ENCODE measurements around the gene EMID1.

Gene EMID1

DNA sequence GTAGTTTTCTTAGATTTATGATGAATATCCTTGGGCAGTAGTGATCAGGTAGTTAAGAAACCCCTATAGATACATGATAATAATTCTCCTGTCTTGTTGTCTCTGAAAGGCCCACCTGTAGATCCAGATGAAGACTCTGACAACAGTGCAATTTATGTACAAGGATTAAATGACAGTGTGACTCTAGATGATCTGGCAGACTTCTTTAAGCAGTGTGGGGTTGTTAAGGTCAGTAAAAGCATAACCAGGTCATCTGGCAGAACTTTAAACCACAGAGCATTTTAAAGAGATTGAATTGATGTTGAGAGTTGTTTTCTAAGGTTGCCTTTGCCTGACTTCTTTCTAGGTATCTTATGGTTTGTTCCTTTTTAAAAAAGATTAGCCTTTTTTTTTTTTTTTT is 86.7 kb downstream of the EMID1 start:
- DNase-seq (ENCODE audit: low read depth) = no peak

DNA sequence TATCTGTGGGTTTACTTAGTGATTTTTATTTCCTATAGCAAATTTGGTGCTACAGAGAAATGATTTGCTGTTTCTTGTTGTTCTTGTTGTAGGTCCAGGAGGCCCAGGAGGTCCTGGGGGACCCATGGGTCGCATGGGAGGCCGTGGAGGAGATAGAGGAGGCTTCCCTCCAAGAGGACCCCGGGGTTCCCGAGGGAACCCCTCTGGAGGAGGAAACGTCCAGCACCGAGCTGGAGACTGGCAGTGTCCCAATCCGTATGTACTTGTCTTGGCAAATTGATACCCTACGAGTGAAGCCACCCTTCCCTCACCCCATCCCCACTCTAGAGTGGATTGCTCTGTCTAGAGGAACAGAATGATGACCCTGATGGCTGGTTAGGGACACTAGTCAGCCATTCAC is 92.9 kb downstream of the EMID1 start:
- no peak for DNase-seq (ENCODE audit: low read depth)

DNA sequence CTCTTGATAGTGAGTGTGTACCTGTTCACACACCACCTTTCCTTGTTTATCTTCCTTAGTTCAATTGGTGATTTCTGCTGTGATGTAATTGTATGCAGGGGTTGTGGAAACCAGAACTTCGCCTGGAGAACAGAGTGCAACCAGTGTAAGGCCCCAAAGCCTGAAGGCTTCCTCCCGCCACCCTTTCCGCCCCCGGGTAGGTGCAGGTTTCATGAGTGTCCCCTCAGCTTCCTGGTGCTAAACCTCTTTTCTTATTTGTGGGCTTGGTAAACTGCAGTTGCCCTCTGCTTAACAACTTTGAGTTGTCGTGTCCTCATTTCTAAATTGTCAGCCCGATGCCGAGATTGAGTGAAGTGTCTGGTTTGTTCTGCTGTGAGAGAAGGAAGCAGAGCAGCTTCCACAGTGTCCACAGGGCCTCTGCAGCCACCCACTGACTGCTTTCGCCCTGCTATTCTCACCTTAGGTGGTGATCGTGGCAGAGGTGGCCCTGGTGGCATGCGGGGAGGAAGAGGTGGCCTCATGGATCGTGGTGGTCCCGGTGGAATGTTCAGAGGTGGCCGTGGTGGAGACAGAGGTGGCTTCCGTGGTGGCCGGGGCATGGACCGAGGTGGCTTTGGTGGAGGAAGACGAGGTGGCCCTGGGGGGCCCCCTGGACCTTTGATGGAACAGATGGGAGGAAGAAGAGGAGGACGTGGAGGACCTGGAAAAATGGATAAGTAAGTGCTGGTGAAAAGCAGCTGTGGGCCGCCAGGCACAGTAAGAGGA is 93.6 kb downstream of the EMID1 start:
- DNase-seq (ENCODE audit: low read depth) = no peak

DNA sequence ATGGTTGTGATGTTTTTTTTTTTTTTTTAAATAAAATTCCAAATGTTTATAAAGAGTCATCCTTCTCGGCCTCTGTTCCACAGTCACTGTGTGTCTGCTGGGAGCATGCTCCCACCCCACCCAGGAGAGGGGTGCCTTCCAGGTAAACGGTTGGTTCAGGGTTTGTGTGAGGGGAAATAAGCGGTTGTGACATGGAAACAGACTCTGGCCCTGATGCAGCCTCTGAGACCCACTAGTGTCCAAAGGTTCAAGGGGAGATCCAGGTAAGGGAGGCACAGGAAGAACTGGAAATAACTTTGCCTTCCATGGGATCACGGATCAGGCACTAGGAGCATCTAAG is 94.7 kb downstream of the EMID1 start:
- no peak for DNase-seq (ENCODE audit: low read depth)

DNA sequence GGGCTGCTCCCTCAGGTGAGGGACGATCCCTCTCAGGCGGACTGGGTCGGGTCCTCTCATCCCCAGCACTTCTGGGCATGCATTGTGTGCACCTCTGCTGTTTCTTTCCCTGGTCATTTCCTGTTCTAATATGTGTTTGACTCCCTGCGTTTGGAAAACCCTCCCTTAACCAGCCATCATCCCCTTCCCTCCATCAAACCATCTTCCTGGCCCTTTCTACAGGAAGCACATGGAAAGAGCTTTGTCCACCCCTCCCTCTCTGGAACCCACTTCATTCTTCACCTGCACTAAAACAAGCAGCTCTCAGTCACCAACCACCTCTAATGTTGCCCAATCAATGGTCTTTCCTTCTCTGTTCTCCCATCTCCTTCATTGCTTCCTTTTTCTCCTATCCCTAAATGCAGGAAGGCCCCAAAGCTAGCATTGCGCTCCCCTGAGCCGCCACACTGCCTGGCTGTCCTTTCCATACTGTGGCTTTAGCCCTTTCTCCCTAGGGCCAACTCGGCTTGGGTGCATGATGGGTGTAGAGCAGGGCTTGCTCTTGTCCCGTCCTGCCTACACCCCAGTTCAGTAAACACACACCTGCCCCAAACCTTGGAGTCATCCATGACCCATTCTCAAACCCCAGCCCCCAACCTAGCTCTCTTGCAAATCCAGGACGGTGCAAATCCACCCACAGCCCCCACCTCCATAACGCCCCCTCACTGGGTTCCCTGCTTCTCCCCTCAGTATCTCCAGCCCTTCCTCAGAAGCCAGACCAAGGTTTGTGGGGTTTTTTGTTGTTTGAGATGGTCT is 95.3 kb downstream of the EMID1 start:
- no peak for DNase-seq (ENCODE audit: low read depth)

DNA sequence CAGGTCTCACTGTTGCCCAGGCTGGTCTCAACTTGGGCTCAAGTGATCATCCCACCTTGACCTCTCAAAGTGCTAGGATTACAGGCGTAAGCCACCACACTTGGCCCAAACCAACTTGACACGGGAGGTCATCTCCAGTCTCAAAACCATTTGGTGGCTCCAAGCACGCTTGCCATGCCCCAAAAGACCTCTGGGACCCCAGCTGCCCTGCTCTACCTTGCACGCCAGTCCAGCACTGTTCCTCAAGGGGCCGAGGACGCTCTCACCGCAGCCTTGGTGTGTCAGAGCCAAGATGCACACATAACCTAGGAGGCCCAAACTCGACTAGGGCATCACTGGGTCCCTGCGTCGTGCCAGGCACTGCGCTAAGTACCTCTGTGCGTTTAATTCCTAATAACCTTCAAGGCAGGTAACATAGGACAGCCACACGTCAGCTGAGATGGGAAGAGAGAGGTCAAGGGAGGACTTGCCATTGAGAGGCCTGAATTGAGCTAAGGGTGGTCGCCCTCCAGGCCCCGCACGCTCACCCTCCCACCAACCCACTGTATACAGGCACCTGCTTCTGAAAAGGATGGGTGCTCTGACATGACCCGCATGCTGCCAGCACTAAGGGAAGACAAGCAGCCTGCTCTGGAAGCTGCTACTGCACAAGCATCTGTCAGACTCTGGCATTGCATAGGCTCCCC is 96.2 kb downstream of the EMID1 start:
- no peak for DNase-seq (ENCODE audit: low read depth)

DNA sequence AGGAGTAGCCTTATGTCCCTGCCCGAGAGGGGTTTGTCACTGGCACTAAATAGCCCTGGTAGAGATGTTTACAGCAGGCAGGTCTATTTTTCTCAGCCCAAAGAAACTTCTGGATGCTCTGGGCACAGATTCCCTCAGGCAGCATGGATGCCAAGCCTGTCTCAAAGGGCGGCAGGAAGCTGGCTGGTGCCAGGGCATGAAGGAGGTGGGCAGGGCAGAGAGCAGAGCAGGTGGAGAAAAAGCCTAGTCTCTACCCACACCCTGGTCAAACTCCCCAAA is 96.6 kb downstream of the EMID1 start:
- no peak for DNase-seq (ENCODE audit: low read depth)

DNA sequence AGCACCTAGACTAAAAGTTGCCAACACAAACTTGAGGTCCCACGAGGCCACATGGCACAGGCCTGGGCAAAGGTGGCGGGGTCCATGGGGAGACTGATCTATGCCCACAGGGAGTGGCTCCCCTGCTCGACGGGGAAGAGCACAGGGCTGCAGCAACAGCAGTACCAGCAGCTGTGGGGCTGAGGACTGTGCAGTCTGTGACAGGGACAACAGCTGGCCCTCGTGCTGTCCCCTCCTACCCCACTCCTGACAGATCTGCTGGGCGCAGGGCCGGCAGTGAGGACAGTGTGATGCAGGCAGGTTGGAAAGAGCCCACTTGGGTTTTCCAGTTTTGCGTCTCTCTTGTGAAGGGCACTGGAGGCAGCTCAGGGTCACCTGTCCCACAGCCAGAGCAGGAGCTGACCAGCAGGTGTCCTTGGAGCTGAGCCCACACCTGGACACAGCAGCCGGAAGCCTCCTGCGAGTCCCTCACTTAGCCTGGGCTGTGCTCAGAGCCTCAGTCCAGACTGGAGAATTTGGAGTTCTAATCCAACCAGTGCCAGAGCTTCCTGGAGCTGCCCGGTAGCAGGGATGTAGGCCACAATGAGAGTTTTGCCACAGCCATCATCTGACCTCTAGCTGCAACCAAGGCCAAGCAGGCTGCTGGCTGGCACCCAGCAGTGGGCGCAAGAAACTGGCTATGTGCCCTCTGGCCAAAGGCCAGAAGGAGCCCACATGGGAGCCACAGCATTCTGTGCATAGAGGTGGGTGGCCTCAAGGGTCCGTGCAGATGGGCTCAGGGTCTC is 97.2 kb downstream of the EMID1 start:
- DNase-seq (ENCODE audit: low read depth) = no peak

DNA sequence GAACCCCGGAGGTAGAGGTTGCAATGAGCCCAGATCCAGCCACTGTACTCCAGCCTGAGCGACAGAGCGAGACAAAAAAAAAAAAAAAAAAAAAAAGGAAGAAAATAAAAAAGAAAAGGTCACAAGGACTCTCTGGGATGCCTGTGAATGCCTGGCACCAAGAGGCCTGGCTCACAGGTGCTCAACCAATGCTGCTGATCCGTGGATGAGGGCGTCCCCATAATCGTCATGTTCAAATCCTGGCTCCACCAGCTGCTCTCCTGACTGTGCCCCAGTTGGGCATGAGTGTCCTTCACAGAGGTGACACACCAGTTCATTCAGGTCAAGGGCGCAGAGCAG is 100.1 kb downstream of the EMID1 start:
- no peak for DNase-seq (ENCODE audit: low read depth)

DNA sequence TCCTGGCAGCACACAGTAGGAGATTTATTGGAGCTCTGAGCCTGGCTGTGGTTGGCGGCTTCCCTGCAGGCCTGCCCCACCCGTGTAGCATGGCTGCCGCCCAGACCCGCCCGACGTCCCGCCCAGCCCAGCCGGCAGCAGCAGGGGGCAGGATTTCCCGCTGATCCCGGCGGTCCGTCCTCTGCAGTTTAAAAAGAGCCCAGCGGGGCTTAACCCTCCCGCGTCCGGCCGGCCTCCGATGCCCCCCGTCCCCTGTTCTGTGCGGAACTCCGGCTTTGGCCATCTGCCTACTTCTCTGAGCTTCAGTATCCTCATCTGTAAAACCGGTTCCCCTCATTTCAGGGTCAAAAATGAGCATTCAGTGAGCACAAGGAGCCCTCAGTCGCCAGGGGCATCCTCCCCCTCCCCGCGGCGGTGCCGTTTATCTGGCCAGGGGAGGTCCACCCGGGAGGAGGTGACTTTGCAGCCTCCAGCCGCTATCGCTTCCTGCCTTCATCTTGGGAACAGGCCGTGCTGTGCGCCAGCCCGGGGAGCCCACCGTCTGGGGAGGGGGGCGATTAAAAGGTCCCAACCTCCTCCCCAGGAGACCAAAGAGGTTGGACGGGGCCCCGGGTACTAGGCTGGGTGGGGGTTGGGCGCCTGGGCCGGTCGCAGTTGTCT is 100.6 kb downstream of the EMID1 start, which contains the start of gene GAS2L1:
GAS2L1 (plus strand) TSS at position 476 of the 660 bp plus-strand sequence. CDS start 1,456 bp downstream, outside the sequence.
- DNase-seq (ENCODE audit: low read depth) = peak; percentile 68

DNA sequence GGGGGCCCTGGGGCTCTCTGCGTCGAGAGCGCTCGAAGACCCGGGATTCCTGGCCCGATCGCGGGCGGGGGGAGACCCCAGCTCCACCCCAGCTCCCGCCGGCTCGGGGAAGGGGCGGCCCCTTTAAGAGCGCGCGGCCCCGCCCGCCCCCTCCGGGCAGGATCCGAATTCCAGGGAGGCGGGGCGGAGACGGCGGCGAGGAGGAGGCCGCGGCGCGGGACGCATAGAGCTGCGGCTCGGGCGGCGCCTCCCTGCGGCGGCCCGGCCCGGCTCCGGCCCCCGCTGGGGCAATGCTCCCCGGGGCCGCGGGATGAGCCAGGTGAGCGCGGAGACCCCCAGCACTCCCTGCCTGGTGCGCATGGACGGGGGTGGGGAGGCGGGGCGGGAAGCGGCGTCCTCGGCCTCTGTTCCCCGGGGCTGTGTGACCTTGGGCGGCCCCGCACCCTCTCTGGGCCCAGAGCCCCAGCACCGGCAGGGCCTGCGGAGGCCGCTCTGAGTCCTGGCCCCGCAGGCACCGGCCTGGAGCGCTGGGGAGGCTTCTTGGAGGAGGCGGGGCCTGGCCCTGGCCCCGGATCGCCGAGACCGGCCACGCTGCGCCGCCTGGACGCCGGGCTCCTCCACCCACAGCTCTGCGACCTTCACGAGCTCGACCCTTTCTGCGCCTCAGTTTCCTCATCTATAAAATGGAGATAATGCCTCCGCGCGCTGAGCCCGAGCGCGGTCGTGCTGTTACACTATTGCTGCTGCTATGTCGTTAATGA is 101.3 kb downstream of the EMID1 start:
- peak; percentile 51 for DNase-seq (ENCODE audit: low read depth)

DNA sequence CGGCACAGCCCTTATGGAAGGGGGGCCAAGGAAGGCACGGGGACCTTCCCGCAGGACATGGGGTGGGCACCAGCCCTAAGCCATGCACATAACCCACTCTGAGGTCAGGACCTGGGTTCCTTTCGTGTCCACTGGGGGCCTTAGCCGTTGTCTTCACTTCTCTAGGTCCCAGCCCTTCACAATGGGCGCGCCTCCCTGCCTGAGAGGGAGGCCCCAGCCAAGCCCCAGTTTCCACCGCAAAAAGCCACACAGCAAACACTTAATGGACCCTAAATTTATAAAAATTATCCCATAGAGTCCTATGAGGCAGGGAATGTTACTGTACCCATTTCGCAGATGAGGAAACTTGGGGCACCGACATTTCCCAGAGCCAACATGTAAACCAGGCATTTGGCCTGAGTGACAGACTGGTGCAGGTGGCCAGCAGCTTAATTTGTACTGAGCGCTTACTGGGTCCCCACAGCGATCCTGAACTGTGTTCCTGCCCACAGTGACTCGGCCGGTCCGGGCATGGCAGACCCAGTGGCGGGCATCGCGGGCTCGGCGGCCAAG is 102.0 kb downstream of the EMID1 start:
- no peak for DNase-seq (ENCODE audit: low read depth)

DNA sequence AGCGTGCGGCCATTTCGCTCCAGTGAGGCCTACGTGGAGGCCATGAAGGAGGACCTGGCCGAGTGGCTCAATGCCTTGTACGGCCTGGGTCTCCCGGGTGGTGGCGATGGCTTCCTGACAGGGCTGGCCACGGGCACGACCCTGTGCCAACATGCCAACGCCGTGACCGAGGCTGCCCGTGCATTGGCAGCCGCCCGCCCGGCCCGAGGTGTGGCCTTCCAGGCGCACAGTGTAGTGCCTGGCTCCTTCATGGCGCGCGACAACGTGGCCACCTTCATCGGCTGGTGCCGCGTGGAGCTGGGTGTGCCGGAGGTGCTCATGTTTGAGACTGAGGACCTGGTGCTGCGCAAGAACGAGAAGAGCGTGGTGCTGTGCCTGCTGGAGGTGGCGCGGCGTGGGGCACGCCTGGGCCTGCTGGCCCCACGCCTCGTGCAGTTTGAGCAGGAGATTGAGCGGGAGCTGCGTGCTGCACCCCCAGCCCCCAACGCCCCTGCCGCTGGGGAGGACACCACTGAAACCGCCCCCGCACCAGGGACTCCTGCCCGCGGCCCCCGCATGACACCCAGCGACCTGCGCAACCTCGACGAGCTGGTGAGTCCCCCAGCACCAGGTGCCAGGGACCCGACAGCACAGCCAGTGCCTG is 102.6 kb downstream of the EMID1 start:
- no peak for DNase-seq (ENCODE audit: low read depth)

DNA sequence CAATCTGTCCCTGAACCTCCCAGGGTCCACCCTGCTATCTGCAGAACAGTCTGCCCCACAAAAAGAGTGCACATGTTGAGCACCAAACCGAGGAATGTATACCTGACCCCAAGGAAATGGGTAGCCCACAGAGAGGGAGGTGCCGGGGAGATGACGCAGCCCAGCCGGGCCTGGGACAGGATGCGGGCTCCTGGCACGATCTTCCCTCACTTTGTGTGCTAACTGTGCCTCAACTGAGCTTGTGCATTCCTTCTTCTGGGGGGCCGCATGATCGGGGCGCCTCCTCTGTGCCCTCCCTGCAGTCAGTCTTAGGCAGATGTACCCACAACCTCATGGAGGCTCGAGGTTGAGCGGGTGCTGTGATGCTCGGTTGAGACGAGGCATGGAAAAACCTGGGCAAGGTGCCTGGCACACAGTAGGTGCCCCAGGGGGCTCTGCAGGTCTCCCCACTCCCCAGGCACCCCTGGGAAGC is 103.1 kb downstream of the EMID1 start:
- no peak for DNase-seq (ENCODE audit: low read depth)

Data from stromal cell of bone marrow (primary cell).